Urinary bladder (tissue), 4 donors: ENCODE data around the gene SRA1. TPM values are rescaled to one million over a fixed set of nuclear protein-coding genes. Genes with fewer than 3 reads are reported as not detected.

Experiments used
- DNase-seq: peaks from one replicate; pipeline ENCODE4 v3.0.0-alpha.2; 2015; ENCODE audit errors: extremely low spot score
- H3K27ac ChIP-seq: one replicate; pipeline ENCODE4 v1.5.1; 2013; ENCODE audit warnings: low read depth, mild to moderate bottlenecking, moderate library complexity
- H3K36me3 ChIP-seq: one replicate; pipeline ENCODE4 v1.6.1; 2013; ENCODE audit warnings: mild to moderate bottlenecking, moderate library complexity; ENCODE audit not compliant: insufficient read depth
- H3K4me1 ChIP-seq: one replicate; pipeline ENCODE4 v1.6.1; 2013; ENCODE audit warnings: mild to moderate bottlenecking, moderate library complexity; ENCODE audit not compliant: insufficient read depth
- H3K4me3 ChIP-seq: one replicate; pipeline ENCODE4 v1.5.1; 2013; ENCODE audit warnings: low read depth, low read length
- WGBS: extraction: QIAGEN DNeasy Blood & Tissue Kit; methylation state at CpG from one replicate; pipeline ENCODE4 v1.1.7; 2013; 5-methylcytosine and 5-hydroxymethylcytosine counted together
- polyA plus RNA-seq: library from polyadenylated mRNA; stranded (reverse); fragments of 200-250 nt; gene quantifications from one replicate; pipeline ENCODE4 v1.2.3, GENCODE V29; 2013
- small RNA-seq: library from RNA; depleted of rRNA; stranded (forward); fragments of <200 nt; gene quantifications from one replicate; pipeline ENCODE3, GENCODE V24; 2014
- total RNA-seq: library from RNA; depleted of rRNA; stranded (reverse); fragments of >200 nt; gene quantifications from one replicate; pipeline ENCODE4 v1.2.3, GENCODE V29; 2014
- donor health status: healthy with polysubstance abuse.
- donor health status: healthy.

Gene SRA1
- total and polyA plus RNA-seq, 2 donors = 13.7 to 22.1 TPM

DNA sequence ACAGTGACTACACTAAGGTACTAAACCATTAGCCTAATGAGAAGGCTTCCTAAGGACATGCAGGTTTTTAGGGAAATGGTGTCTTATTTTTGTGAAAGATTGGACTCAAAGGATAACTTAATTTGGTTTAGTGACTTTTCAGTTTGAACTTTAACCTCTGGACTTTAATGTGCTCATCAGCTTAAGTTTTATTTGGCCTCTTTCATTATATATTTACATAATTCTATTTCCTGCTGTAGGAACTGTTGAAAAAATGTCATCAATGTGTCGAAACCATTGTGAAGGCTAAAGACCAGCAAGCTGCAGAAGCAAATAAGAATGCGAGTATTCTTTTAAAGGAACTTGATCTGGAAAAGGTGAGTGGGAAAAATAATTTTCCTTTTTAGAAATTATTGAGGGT lies 44.1 kb downstream of the SRA1 start:
- peaks cover 6% of the 10 kb centered on the region for H3K36me3 ChIP-seq
- 96% methylated on average over 2 of the region's 2 CpGs for WGBS
- H3K27ac ChIP-seq = no peak overlapping the region

DNA sequence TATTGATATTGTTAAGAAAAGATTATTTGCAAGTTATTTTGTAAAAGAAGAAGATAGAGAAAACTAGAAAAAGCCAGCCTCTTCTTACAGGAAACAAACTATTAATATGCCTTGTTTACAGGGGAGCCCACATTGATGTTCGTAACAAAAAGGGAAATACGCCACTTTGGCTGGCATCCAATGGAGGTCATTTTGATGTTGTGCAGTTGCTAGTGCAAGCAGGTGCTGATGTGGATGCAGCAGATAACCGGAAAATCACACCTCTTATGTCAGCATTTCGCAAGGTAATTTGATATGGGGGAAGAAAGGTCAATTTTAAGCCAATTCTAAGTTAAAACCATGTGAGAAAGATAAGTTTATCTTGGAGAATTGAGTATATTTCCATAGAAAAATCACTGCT lies 47.4 kb downstream of the SRA1 start:
- peaks cover 6% of the 10 kb centered on the region for H3K36me3 ChIP-seq
- H3K4me3 ChIP-seq = no peak overlapping the region
- H3K27ac ChIP-seq = no peak overlapping the region
- H3K4me1 ChIP-seq = no peaks in the 10 kb centered on the region
- no peak for DNase-seq
- 73% methylated on average over 4 of the region's 4 CpGs for WGBS

More for the DNA sequence above, 44.1 kb downstream of the SRA1 start:
- no peak for DNase-seq
- Histone ChIP-seq H3K4me3 (no peak overlapping the region), H3K4me1 (no peaks in the 10 kb centered on the region)

GRCh38 chr5:140502834-140503233 lies 54.4 kb downstream of the SRA1 start:
- 91% methylated on average over 2 of the region's 2 CpGs for WGBS
- Histone ChIP-seq H3K27ac (no peak overlapping the region), H3K4me3 (no peak overlapping the region), H3K36me3 (no peaks in the 10 kb centered on the region), H3K4me1 (no peaks in the 10 kb centered on the region)
- no peak for DNase-seq

Small RNAs within 50 kb of the gene (small RNA-seq; reads per million reads assigned to genes)
- gene RF00279 (not detected), gene RF00443 (not detected)

Other genes starting within 250 kb of the SRA1 start
- 9.7 TPM for gene HBEGF, start 210.9 kb downstream of the SRA1 start, total RNA-seq
- gene HBEGF, start 210.9 kb downstream of the SRA1 start, polyA plus RNA-seq = 13.5 TPM
- 0.11 TPM for gene SLC4A9, start 197.3 kb downstream of the SRA1 start, total RNA-seq
- gene SLC4A9, start 197.3 kb downstream of the SRA1 start, polyA plus RNA-seq = 0.06 TPM
- gene ANKHD1, start 155.6 kb downstream of the SRA1 start, total RNA-seq = 219 TPM
- 53.4 TPM for gene ANKHD1, start 155.6 kb downstream of the SRA1 start, polyA plus RNA-seq
- gene EIF4EBP3, start 9.8 kb downstream of the SRA1 start, total RNA-seq = 0.69 TPM
- gene EIF4EBP3, start 9.8 kb downstream of the SRA1 start, polyA plus RNA-seq = 33.2 TPM
- 15.3 TPM for gene APBB3, start 7.1 kb upstream of the SRA1 start, total RNA-seq
- gene APBB3, start 7.1 kb upstream of the SRA1 start, polyA plus RNA-seq = 27.2 TPM
- 17.0 TPM for gene SLC35A4, start 7.4 kb upstream of the SRA1 start, total RNA-seq
- gene SLC35A4, start 7.4 kb upstream of the SRA1 start, polyA plus RNA-seq = 69.7 TPM
- gene CD14, start 75.7 kb upstream of the SRA1 start, total RNA-seq = 57.6 TPM
- 60.6 TPM for gene CD14, start 75.7 kb upstream of the SRA1 start, polyA plus RNA-seq
- 12.2 TPM for gene TMCO6, start 82.0 kb upstream of the SRA1 start, total RNA-seq
- 22.3 TPM for gene TMCO6, start 82.0 kb upstream of the SRA1 start, polyA plus RNA-seq
- 34.7 TPM for gene NDUFA2, start 90.2 kb upstream of the SRA1 start, total RNA-seq
- gene NDUFA2, start 90.2 kb upstream of the SRA1 start, polyA plus RNA-seq = 117 TPM
- gene IK, start 90.4 kb upstream of the SRA1 start, total RNA-seq = 58.7 TPM
- gene IK, start 90.4 kb upstream of the SRA1 start, polyA plus RNA-seq = 113 TPM
- gene WDR55, start 107.4 kb upstream of the SRA1 start, total RNA-seq = 12.7 TPM
- 13.5 TPM for gene WDR55, start 107.4 kb upstream of the SRA1 start, polyA plus RNA-seq
- gene DND1, start 116.1 kb upstream of the SRA1 start, total RNA-seq = not detected
- gene DND1, start 116.1 kb upstream of the SRA1 start, polyA plus RNA-seq = 0.96 TPM
- gene HARS1, start 133.9 kb upstream of the SRA1 start, total RNA-seq = 31.9 TPM
- 50.5 TPM for gene HARS1, start 133.9 kb upstream of the SRA1 start, polyA plus RNA-seq
- 28.1 TPM for gene HARS2, start 134.0 kb upstream of the SRA1 start, total RNA-seq
- gene HARS2, start 134.0 kb upstream of the SRA1 start, polyA plus RNA-seq = 24.9 TPM
- 25.9 TPM for gene ZMAT2, start 143.0 kb upstream of the SRA1 start, total RNA-seq
- 74.1 TPM for gene ZMAT2, start 143.0 kb upstream of the SRA1 start, polyA plus RNA-seq
- 0.21 TPM for gene PCDHA1, start 228.7 kb upstream of the SRA1 start, total RNA-seq
- 0.03 TPM for gene PCDHA1, start 228.7 kb upstream of the SRA1 start, polyA plus RNA-seq
- gene PCDHA2, start 237.4 kb upstream of the SRA1 start, total RNA-seq = 0.37 TPM
- 0.08 TPM for gene PCDHA2, start 237.4 kb upstream of the SRA1 start, polyA plus RNA-seq
- 0.63 TPM for gene PCDHA3, start 243.6 kb upstream of the SRA1 start, total RNA-seq
- 0.41 TPM for gene PCDHA3, start 243.6 kb upstream of the SRA1 start, polyA plus RNA-seq
- 1.1 TPM for gene PCDHA4, start 249.6 kb upstream of the SRA1 start, total RNA-seq
- gene PCDHA4, start 249.6 kb upstream of the SRA1 start, polyA plus RNA-seq = 0.28 TPM